Upper lobe of left lung (tissue), 6 donors: Measurements from ENCODE around the gene LRRK1. TPM values are rescaled to one million over a fixed set of nuclear protein-coding genes. Genes with fewer than 3 reads are reported as not detected.
A peak's percentile ranks its signal among the peaks of the same experiment; 100 is the strongest.

ENCODE experiments used
- ATAC-seq, 2 donors: fragments of 200-7000 bp; cut with Tn5 transposase; one replicate each; pipeline ENCODE4 v1.9.1; 2022; ENCODE audit warnings: mild to moderate bottlenecking in 2 of 2, moderate library complexity in 2 of 2; ENCODE audit not compliant: low FRiP score in 2 of 2
- DNase-seq, 2 donors: peaks; one replicate each; pipeline ENCODE4 v3.0.0-alpha.2; 2019 to 2020
- H3K27ac ChIP-seq, 4 donors: fragments of 200-600 bp; sonication (generic); one replicate each; pipeline ENCODE4 v1.5.1; 2016 to 2019
- H3K27me3 ChIP-seq, 4 donors: fragments of 200-600 bp; sonication (generic); one replicate each; pipeline ENCODE4 v1.5.1; 2017 to 2019
- H3K36me3 ChIP-seq, 4 donors: fragments of 200-600 bp; sonication (generic); one replicate each; pipeline ENCODE4 v1.5.1; 2016 to 2019
- H3K4me1 ChIP-seq, 4 donors: fragments of 200-600 bp; sonication (generic); one replicate each; pipeline ENCODE4 v1.5.1; 2018 to 2019
- H3K4me3 ChIP-seq, 4 donors: fragments of 200-600 bp; sonication (generic); one replicate each; pipeline ENCODE4 v1.5.1; 2017 to 2019; ENCODE audit warnings: mild to moderate bottlenecking in 2 of 4, moderate library complexity in 1 of 4
- H3K9me3 ChIP-seq, 4 donors: fragments of 200-600 bp; sonication (generic); one replicate each; pipeline ENCODE4 v1.5.1; 2018 to 2019
- EP300 ChIP-seq, 4 donors: sonication (generic); formaldehyde crosslinking; IDR thresholded peaks; one replicate each; pipeline ENCODE4 v1.5.1; 2017; ENCODE audit warnings: antibody characterized with exemption in 4 of 4, control low read depth in 2 of 4
- POLR2A ChIP-seq, 4 donors: fragments of 450-650 bp; IDR thresholded peaks; one replicate each; pipeline ENCODE4 v1.5.1; 2016 to 2017; ENCODE audit warnings: antibody characterized with exemption in 4 of 4, mild to moderate bottlenecking in 2 of 4
- POLR2AphosphoS5 ChIP-seq, 2 donors: sonication (generic); formaldehyde crosslinking; IDR thresholded peaks; one replicate each; pipeline ENCODE4 v1.5.1; 2017; ENCODE audit warnings: antibody characterized with exemption in 2 of 2
- WGBS, 2 donors: methylation state at CpG; one replicate each; pipeline ENCODE4 v1.1.5; 2017 to 2018; 5-methylcytosine and 5-hydroxymethylcytosine counted together
- total RNA-seq, 6 donors: library from RNA; depleted of rRNA in 4 of 6; stranded (reverse); fragments of >200 nt in 4 of 6; gene quantifications; one replicate each; pipeline versions ENCODE4 v1.1.0 to v1.2.1, GENCODE V29; 2016 to 2021
- TF ChIP-seq, protein P1 (sequence below), 6 experiments: fragments of 450-650 bp in 4 of 6; fragments of 200-600 bp in 2 of 6; sonication (generic) in 2 of 6; IDR thresholded peaks; one replicate each; pipeline ENCODE4 v1.5.1; 2016 to 2019; ENCODE audit warnings: antibody characterized with exemption in 6 of 6
- donor health status: DM: no; HTN: no; CAD: no; lungs with moderate emphysema.
- donor health status: DM: no; HTN: yes; CAD: no; lungs with severe emphysema.

The LRRK1 gene
- total RNA-seq, 6 donors from 2014 or later = 15.0 to 47.1 (median 31.2) TPM

DNA sequence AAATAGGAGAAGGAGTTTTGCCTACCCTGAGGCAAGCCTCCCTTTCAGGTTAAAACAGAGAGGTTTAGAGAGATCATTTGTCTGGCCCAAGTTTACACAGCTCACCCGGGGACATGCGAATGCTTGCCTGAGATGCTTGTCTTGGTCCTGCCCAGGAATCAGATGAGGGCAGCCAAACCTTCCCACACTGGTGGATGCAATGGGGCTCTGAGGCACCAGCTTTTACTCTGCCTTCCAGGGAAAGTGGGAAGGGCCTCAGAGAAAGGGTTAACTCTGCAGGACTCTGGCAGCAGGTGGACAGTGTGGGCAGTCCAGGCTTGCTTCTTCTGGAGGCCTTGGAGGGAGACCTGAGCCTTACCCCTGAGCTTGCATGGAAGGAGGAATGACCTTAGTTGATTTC is 90.0 kb downstream of the LRRK1 start:
- H3K9me3 ChIP-seq = no peaks in the 10 kb centered on the region
- ATAC-seq = no peak
- H3K27me3 ChIP-seq = no peaks in the 10 kb centered on the region
- H3K36me3 ChIP-seq = peaks cover 0 to 22% (median 2%) of the 10 kb centered on the region in 4 donors
- H3K27ac ChIP-seq = no peak overlapping the region
- DNase-seq = no peak
- 76 to 96% methylated on average over 2 of the region's 2 CpGs for WGBS, 2 donors
- TF ChIP-seq EP300 (IDR thresholded peaks at IDR 0.05) (no peak), POLR2AphosphoS5 (IDR thresholded peaks at IDR 0.05) (no peak), POLR2A (IDR thresholded peaks at IDR 0.05) (no peak)
- TF ChIP-seq, protein P1, sequence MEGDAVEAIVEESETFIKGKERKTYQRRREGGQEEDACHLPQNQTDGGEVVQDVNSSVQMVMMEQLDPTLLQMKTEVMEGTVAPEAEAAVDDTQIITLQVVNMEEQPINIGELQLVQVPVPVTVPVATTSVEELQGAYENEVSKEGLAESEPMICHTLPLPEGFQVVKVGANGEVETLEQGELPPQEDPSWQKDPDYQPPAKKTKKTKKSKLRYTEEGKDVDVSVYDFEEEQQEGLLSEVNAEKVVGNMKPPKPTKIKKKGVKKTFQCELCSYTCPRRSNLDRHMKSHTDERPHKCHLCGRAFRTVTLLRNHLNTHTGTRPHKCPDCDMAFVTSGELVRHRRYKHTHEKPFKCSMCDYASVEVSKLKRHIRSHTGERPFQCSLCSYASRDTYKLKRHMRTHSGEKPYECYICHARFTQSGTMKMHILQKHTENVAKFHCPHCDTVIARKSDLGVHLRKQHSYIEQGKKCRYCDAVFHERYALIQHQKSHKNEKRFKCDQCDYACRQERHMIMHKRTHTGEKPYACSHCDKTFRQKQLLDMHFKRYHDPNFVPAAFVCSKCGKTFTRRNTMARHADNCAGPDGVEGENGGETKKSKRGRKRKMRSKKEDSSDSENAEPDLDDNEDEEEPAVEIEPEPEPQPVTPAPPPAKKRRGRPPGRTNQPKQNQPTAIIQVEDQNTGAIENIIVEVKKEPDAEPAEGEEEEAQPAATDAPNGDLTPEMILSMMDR (IDR thresholded peaks at IDR 0.05) = no peak
- H3K4me3 ChIP-seq = no peak overlapping the region
- H3K4me1 ChIP-seq = peaks cover 16 to 22% (median 19%) of the 10 kb centered on the region in 4 donors

DNA sequence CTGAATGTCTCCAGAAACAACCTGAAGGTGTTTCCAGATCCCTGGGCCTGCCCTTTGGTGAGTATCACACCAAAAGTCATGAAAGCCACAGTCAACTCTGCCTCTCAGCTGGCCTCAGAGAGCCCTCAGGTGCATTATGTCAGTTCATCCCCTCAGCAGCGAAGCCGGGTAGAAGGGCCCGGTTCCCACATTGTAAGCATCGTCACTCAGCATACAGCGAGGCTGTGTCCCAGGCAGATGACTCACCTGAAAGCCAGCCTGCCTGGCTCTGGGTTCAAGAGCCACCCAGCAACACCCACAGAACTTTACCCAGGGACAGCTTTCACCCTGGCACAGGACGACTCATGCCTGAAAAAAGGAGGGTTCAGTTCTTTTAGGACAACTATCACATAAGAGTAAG is 91.6 kb downstream of the LRRK1 start:
- Histone ChIP-seq H3K4me1 (peaks cover 16 to 32% (median 19%) of the 10 kb centered on the region in 4 donors), H3K9me3 (no peaks in the 10 kb centered on the region), H3K27ac (no peak overlapping the region), H3K4me3 (no peak overlapping the region), H3K27me3 (no peaks in the 10 kb centered on the region), H3K36me3 (peaks cover 0 to 32% (median 2%) of the 10 kb centered on the region in 4 donors)
- ATAC-seq (no peak), DNase-seq (no peak)
- TF ChIP-seq POLR2A (IDR thresholded peaks at IDR 0.05) (no peak), EP300 (IDR thresholded peaks at IDR 0.05) (no peak), POLR2AphosphoS5 (IDR thresholded peaks at IDR 0.05) (no peak)
- TF ChIP-seq, protein P1 (IDR thresholded peaks at IDR 0.05) = no peak
- 88 to 89% methylated on average over 4 to 6 of the region's 6 CpGs for WGBS, 2 donors

DNA sequence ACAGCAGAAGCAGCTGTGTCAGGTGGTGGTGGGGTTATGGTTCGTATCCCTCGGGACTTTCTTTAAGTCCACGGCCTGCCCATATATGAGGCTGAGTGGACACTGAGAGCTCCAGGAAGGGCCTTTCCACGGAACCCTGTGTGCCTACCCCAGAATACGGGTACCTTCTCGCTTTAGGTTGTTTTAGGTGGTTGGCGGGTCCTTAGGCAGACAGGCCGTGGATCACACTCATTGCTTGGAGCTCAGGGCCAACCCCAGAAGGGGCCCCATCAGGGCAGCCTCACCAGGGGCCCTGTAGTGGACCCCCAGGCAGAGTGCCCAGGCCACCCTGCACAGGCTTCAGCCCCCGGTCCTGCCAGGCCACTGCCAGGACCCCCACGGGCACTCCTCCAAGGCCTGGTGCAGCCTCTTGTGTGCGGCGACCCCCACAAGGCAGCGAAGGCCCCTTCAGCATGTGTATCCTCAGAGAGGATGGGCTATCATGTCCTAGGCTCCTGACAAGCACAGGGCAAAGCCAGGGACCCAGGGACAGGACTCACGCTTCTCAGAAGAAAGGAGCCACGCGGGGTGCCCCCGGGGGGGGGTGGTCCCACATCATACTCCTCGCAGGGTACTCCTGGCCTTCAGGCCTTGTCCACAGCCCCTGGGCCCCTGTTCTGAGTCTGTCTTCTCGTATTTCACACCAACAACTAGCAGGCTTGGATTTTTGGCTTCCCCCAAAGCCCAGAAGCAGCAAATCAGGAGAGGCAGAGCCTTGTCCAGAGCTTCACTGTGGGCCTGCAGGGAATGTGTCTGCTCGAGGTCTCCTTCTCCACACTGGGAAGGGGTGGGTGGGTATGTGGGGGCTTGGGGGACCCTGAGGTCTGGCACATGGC is 93.4 kb downstream of the LRRK1 start:
- DNase-seq = peak in 1 of 2 donors; percentile 52
- H3K9me3 ChIP-seq = no peaks in the 10 kb centered on the region
- no peaks in the 10 kb centered on the region for H3K27me3 ChIP-seq
- H3K4me1 ChIP-seq = peaks cover 8 to 26% (median 14%) of the 10 kb centered on the region in 4 donors
- TF ChIP-seq POLR2AphosphoS5 (IDR thresholded peaks at IDR 0.05) = no peak
- TF ChIP-seq, protein P1 (IDR thresholded peaks at IDR 0.05) = no peak
- no peak for ATAC-seq
- no peak overlapping the region for H3K4me3 ChIP-seq
- no peak overlapping the region for H3K27ac ChIP-seq
- H3K36me3 ChIP-seq = peaks cover 0 to 37% (median 2%) of the 10 kb centered on the region in 4 donors
- 93 to 94% methylated on average over 9 to 20 of the region's 20 CpGs for WGBS, 2 donors

DNA sequence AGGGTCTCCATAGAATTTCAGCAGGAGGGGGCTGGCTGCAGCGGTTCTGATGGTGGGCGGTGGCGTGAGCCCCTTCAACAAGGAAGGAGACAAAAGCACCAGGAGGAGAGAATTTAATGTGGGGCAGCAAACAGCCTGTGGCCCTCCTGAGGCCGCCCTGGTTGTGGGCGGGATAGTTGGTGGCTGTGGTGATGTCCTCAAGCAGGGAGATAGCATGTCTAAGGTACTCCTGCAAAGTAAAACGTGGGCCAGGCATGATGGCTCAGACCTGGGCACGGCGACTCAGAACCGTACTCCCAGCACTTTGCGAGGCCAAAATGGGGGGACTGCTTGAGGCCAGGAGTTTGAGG is 94.0 kb downstream of the LRRK1 start:
- H3K4me1 ChIP-seq = peaks cover 4 to 26% (median 15%) of the 10 kb centered on the region in 4 donors
- WGBS, 2 donors = 89 to 95% methylated on average over 9 to 10 of the region's 10 CpGs
- no peak overlapping the region for H3K27ac ChIP-seq
- TF ChIP-seq POLR2A (IDR thresholded peaks at IDR 0.05) (no peak), EP300 (IDR thresholded peaks at IDR 0.05) (no peak), POLR2AphosphoS5 (IDR thresholded peaks at IDR 0.05) (no peak)
- TF ChIP-seq, protein P1 (IDR thresholded peaks at IDR 0.05) = no peak
- no peaks in the 10 kb centered on the region for H3K27me3 ChIP-seq
- H3K36me3 ChIP-seq = peaks cover 0 to 37% (median 2%) of the 10 kb centered on the region in 4 donors
- ATAC-seq (no peak), DNase-seq (no peak)
- no peaks in the 10 kb centered on the region for H3K9me3 ChIP-seq
- H3K4me3 ChIP-seq = no peak overlapping the region
